Mesenchymal stem cell (in vitro differentiated cells and primary cell): ENCODE data around the gene ZNF621. TPM values are rescaled to one million over a fixed set of nuclear protein-coding genes. Genes with fewer than 3 reads are reported as not detected.

Experiments
- small RNA-seq: library from polyadenylated mRNA; stranded (forward); fragments of <200 nt; extraction: miRNeasy Mini kit (QIAGEN cat#:217004); gene quantifications from one replicate; pipeline ENCODE3, GENCODE V24; 2013; ENCODE audit warnings: low read depth

Gene ZNF621

Small RNA genes lying within 50 kb of the gene (small RNA-seq; reads per million reads assigned to genes)
- not detected for gene RNU5B-2P
